ENCODE results near the gene CARM1.
"Not testable (repeated sequence)": the region's sequence is repeated elsewhere in the genome, so short reads cannot be mapped to it uniquely, and the experiment has no call there.

DNA sequence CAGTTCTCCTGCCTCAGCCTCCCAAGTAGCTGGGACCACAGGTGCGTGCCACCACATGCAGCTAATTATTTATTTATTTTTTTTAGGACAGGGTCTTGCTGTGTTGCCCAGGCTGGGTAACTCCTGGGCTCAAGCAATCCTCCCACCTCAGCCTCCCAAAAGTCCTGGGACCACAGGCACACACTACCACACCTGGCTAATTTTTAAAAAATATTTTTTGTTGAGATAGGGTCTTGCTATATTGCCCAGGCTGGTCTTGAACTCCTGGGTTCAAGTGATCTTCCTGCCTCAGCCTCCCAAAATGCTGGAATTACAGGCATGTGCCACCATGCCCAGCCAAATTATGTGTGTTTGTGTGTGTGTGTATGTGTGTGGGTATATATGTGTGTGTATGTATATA, 14.5 kb upstream of the CARM1 start:
- TF ChIP-seq, protein P1, sequence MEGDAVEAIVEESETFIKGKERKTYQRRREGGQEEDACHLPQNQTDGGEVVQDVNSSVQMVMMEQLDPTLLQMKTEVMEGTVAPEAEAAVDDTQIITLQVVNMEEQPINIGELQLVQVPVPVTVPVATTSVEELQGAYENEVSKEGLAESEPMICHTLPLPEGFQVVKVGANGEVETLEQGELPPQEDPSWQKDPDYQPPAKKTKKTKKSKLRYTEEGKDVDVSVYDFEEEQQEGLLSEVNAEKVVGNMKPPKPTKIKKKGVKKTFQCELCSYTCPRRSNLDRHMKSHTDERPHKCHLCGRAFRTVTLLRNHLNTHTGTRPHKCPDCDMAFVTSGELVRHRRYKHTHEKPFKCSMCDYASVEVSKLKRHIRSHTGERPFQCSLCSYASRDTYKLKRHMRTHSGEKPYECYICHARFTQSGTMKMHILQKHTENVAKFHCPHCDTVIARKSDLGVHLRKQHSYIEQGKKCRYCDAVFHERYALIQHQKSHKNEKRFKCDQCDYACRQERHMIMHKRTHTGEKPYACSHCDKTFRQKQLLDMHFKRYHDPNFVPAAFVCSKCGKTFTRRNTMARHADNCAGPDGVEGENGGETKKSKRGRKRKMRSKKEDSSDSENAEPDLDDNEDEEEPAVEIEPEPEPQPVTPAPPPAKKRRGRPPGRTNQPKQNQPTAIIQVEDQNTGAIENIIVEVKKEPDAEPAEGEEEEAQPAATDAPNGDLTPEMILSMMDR (conservative IDR thresholded peaks at IDR 0.05; ENCODE audit: low read length), result not testable (repeated sequence)
- not testable (repeated sequence) for TF ChIP-seq EZH2phosphoT487 (IDR thresholded peaks at IDR 0.05; ENCODE audit: borderline replicate concordance)
